NCI-H748 (cell line): ENCODE results near the gene HES6.
"Not testable (repeated sequence)": the region's sequence is repeated elsewhere in the genome, so short reads cannot be mapped to it uniquely, and the experiment has no call there.

Experiments
- DNase-seq: peaks from one replicate; lab custom pipeline; 2025; ENCODE audit not compliant: unreplicated experiment; lab: John Stamatoyannopoulos, UW

HES6 gene

GRCh38 chr2:238273433-238273832 lies 33.6 kb upstream of the HES6 start:
- peak; percentile 28 for DNase-seq

- DNase-seq: no peak
Observed at GRCh38 chr2:238272156-238272555, 32.3 kb upstream of the HES6 start.

- DNase-seq: not testable (repeated sequence)
Observed at GRCh38 chr2:238271686-238272085, 31.8 kb upstream of the HES6 start.

- no peak for DNase-seq
Observed at GRCh38 chr2:238271061-238271554, 31.3 kb upstream of the HES6 start.

- DNase-seq: no peak
Observed at GRCh38 chr2:238270606-238271005, 30.8 kb upstream of the HES6 start.

- DNase-seq: no peak
Observed at GRCh38 chr2:238269741-238270140, 29.9 kb upstream of the HES6 start.

- DNase-seq: no peak
Observed at GRCh38 chr2:238267884-238268680, 28.2 kb upstream of the HES6 start.

- DNase-seq: no peak
Observed at GRCh38 chr2:238267341-238267710, 27.5 kb upstream of the HES6 start.

GRCh38 chr2:238265605-238266004 lies 25.8 kb upstream of the HES6 start:
- DNase-seq: no peak

GRCh38 chr2:238264072-238264460 lies 24.2 kb upstream of the HES6 start:
- no peak for DNase-seq

GRCh38 chr2:238263204-238264071 lies 23.6 kb upstream of the HES6 start:
- peak; percentile 72 for DNase-seq

GRCh38 chr2:238262496-238263122 lies 22.8 kb upstream of the HES6 start:
- DNase-seq: no peak

GRCh38 chr2:238261718-238262375 lies 22.0 kb upstream of the HES6 start:
- DNase-seq: no peak

GRCh38 chr2:238260883-238261282 lies 21.0 kb upstream of the HES6 start:
- DNase-seq: no peak

GRCh38 chr2:238259061-238260020 lies 19.5 kb upstream of the HES6 start:
- DNase-seq: no peak

GRCh38 chr2:238257786-238258700 lies 18.2 kb upstream of the HES6 start:
- DNase-seq: no peak

GRCh38 chr2:238256594-238257104 lies 16.8 kb upstream of the HES6 start:
- DNase-seq: peak; percentile 91

GRCh38 chr2:238256111-238256510 lies 16.3 kb upstream of the HES6 start:
- DNase-seq: no peak

GRCh38 chr2:238255636-238256035 lies 15.8 kb upstream of the HES6 start:
- DNase-seq: no peak
